Measurements from ENCODE around the gene ATRNL1.
A peak's percentile ranks its signal among the peaks of the same experiment; 100 is the strongest.

The ATRNL1 gene

GRCh38 chr10:115141254-115141653 is 48.1 kb downstream of the ATRNL1 start:
- Histone ChIP-seq H3K9me2 (ENCODE audit: low read depth, low read length) (no peaks in the 10 kb centered on the region), H3K27ac (ENCODE audit: low read depth, low read length, poor library complexity, severe bottlenecking) (no peak overlapping the region), H3K4me1 (ENCODE audit: insufficient read depth, low read length, severe bottlenecking) (no peaks in the 10 kb centered on the region), H3K36me3 (ENCODE audit: insufficient read depth, low read length) (no peaks in the 10 kb centered on the region), H3F3A (ENCODE audit: insufficient read depth, low read length) (no peaks in the 10 kb centered on the region), H3K79me2 (ENCODE audit: insufficient read depth, low read length) (no peaks in the 10 kb centered on the region), H3K9me3 (ENCODE audit: low read length) (0 out of 2 replicates have a peak, but pooled peaks cover 3% of the 10 kb centered on the region), H3K4me3 (ENCODE audit: low read depth, low read length, poor library complexity, severe bottlenecking) (no peak overlapping the region), H3K4me2 (ENCODE audit: low read length) (no peak overlapping the region), H3K9ac (ENCODE audit: low read length) (no peak overlapping the region), H3K27me3 (ENCODE audit: insufficient read depth, low read length) (no peaks in the 10 kb centered on the region), H4K20me1 (ENCODE audit: insufficient read depth, low read length) (no peaks in the 10 kb centered on the region), H2AFZ (ENCODE audit: low read length) (no peak overlapping the region)
- peak; percentile 49 for TF ChIP-seq CTCF (IDR thresholded peaks at IDR 0.05; ENCODE audit: low read length)
- TF ChIP-seq EZH2 (IDR thresholded peaks at IDR 0.05; ENCODE audit: borderline replicate concordance, low read length), result no peak

- no peak overlapping the region for H3K4me2 ChIP-seq (ENCODE audit: low read length)
- no peaks in the 10 kb centered on the region for H3K79me2 ChIP-seq (ENCODE audit: insufficient read depth, low read length)
- no peaks in the 10 kb centered on the region for H3K9me2 ChIP-seq (ENCODE audit: low read depth, low read length)
- H3K27me3 ChIP-seq (ENCODE audit: insufficient read depth, low read length), result no peaks in the 10 kb centered on the region
- TF ChIP-seq EZH2 (IDR thresholded peaks at IDR 0.05; ENCODE audit: borderline replicate concordance, low read length) (no peak), CTCF (IDR thresholded peaks at IDR 0.05; ENCODE audit: low read length) (no peak)
- H3F3A ChIP-seq (ENCODE audit: insufficient read depth, low read length), result no peaks in the 10 kb centered on the region
- H3K4me1 ChIP-seq (ENCODE audit: insufficient read depth, low read length, severe bottlenecking), result no peaks in the 10 kb centered on the region
- H3K27ac ChIP-seq (ENCODE audit: low read depth, low read length, poor library complexity, severe bottlenecking), result no peak overlapping the region
- no peaks in the 10 kb centered on the region for H4K20me1 ChIP-seq (ENCODE audit: insufficient read depth, low read length)
- no peak overlapping the region for H3K4me3 ChIP-seq (ENCODE audit: low read depth, low read length, poor library complexity, severe bottlenecking)
- H3K36me3 ChIP-seq (ENCODE audit: insufficient read depth, low read length), result no peaks in the 10 kb centered on the region
- no peaks in the 10 kb centered on the region for H3K9me3 ChIP-seq (ENCODE audit: low read length)
- H3K9ac ChIP-seq (ENCODE audit: low read length), result no peak overlapping the region
- no peak overlapping the region for H2AFZ ChIP-seq (ENCODE audit: low read length)
Observed at GRCh38 chr10:115157357-115157756, 64.2 kb downstream of the ATRNL1 start.

GRCh38 chr10:115163129-115163528 is 70.0 kb downstream of the ATRNL1 start:
- H3K27me3 ChIP-seq (ENCODE audit: insufficient read depth, low read length), result no peaks in the 10 kb centered on the region
- H3K4me3 ChIP-seq (ENCODE audit: low read depth, low read length, poor library complexity, severe bottlenecking), result no peak overlapping the region
- H3F3A ChIP-seq (ENCODE audit: insufficient read depth, low read length), result no peaks in the 10 kb centered on the region
- no peak overlapping the region for H3K4me2 ChIP-seq (ENCODE audit: low read length)
- TF ChIP-seq CTCF (IDR thresholded peaks at IDR 0.05; ENCODE audit: low read length) (no peak), EZH2 (IDR thresholded peaks at IDR 0.05; ENCODE audit: borderline replicate concordance, low read length) (no peak)
- H3K9me2 ChIP-seq (ENCODE audit: low read depth, low read length), result no peaks in the 10 kb centered on the region
- H3K9ac ChIP-seq (ENCODE audit: low read length), result no peak overlapping the region
- no peak overlapping the region for H3K27ac ChIP-seq (ENCODE audit: low read depth, low read length, poor library complexity, severe bottlenecking)
- H3K79me2 ChIP-seq (ENCODE audit: insufficient read depth, low read length), result no peaks in the 10 kb centered on the region
- no peaks in the 10 kb centered on the region for H3K36me3 ChIP-seq (ENCODE audit: insufficient read depth, low read length)
- H3K4me1 ChIP-seq (ENCODE audit: insufficient read depth, low read length, severe bottlenecking), result no peaks in the 10 kb centered on the region
- no peaks in the 10 kb centered on the region for H3K9me3 ChIP-seq (ENCODE audit: low read length)
- no peak overlapping the region for H2AFZ ChIP-seq (ENCODE audit: low read length)
- no peaks in the 10 kb centered on the region for H4K20me1 ChIP-seq (ENCODE audit: insufficient read depth, low read length)

All from OCI-LY1 (cell line).